Ovary (tissue), 3 donors: ENCODE data around the gene PSMD12.

ENCODE experiments used
- POLR2A ChIP-seq: fragments of 450-650 bp; IDR thresholded peaks from one replicate; pipeline ENCODE4 v1.6.1; 2017; ENCODE audit warnings: antibody characterized with exemption, mild to moderate bottlenecking, moderate library complexity
- TF ChIP-seq, protein P1 (sequence below), 3 donors: fragments of 450-650 bp in 2 of 3; fragments of 200-600 bp in 1 of 3; IDR thresholded peaks; one replicate each; pipeline versions ENCODE4 v1.5.1 to v1.8.0; 2016 to 2022; ENCODE audit warnings: antibody characterized with exemption in 3 of 3, mild to moderate bottlenecking in 1 of 3
- donor health status: DM: no; HTN: no; CAD: no.

DNA sequence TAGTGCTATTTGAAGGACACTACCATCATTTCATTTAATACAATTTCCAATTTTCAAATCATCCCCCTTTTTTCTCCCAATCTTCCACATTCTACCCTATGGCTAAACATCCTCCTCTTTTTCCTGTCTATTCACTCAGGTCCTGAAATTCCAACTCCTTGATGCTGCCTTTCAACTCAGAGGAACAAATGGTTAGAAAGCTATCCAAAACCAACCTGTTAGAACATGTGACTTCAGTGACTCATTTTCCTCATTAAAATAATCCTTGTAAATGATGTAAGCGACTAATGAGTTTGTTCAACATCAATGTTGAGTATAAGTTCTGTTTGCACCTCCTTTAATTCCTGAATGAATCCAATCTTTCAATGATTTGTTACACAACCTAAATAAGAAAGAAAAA, 5.5 kb downstream of the PSMD12 start:
- TF ChIP-seq POLR2A, result no peak
- TF ChIP-seq, protein P1, sequence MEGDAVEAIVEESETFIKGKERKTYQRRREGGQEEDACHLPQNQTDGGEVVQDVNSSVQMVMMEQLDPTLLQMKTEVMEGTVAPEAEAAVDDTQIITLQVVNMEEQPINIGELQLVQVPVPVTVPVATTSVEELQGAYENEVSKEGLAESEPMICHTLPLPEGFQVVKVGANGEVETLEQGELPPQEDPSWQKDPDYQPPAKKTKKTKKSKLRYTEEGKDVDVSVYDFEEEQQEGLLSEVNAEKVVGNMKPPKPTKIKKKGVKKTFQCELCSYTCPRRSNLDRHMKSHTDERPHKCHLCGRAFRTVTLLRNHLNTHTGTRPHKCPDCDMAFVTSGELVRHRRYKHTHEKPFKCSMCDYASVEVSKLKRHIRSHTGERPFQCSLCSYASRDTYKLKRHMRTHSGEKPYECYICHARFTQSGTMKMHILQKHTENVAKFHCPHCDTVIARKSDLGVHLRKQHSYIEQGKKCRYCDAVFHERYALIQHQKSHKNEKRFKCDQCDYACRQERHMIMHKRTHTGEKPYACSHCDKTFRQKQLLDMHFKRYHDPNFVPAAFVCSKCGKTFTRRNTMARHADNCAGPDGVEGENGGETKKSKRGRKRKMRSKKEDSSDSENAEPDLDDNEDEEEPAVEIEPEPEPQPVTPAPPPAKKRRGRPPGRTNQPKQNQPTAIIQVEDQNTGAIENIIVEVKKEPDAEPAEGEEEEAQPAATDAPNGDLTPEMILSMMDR (IDR thresholded peaks at IDR 0.05), result no peak
